ENCODE measurements around the gene CREB3L2.

Gene CREB3L2

GRCh38 chr7:137992550-137993394 lies 9.1 kb downstream of the CREB3L2 start:
- peak; percentile 92 for DNase-seq (ENCODE audit: low read depth, low spot score)
- no peak for TF ChIP-seq CTCF (IDR thresholded peaks at IDR 0.05; ENCODE audit: low read depth, low read length)
- in situ Hi-C loops (cut with HindIII; ENCODE audit: low sequenced_read_pairs), result no loop called here
- no peak overlapping the region for H3K4me3 ChIP-seq (ENCODE audit: low read depth, low read length)

- DNase-seq (ENCODE audit: low read depth, low spot score), result peak; percentile 82
- in situ Hi-C loops (cut with HindIII; ENCODE audit: low sequenced_read_pairs), result no loop called here
- H3K4me3 ChIP-seq (ENCODE audit: low read depth, low read length), result no peak overlapping the region
- TF ChIP-seq CTCF (IDR thresholded peaks at IDR 0.05; ENCODE audit: low read depth, low read length), result no peak
Observed at GRCh38 chr7:137992104-137992549, 9.8 kb downstream of the CREB3L2 start.

GRCh38 chr7:137990251-137990941 lies 11.5 kb downstream of the CREB3L2 start:
- in situ Hi-C loops (cut with HindIII; ENCODE audit: low sequenced_read_pairs), result no loop called here
- no peak for TF ChIP-seq CTCF (IDR thresholded peaks at IDR 0.05; ENCODE audit: low read depth, low read length)
- peak; percentile 93 for DNase-seq (ENCODE audit: low read depth, low spot score)
- no peak overlapping the region for H3K4me3 ChIP-seq (ENCODE audit: low read depth, low read length)

- in situ Hi-C loops (cut with HindIII; ENCODE audit: low sequenced_read_pairs), result no loop called here
- no peak for DNase-seq (ENCODE audit: low read depth, low spot score)
- no peak for TF ChIP-seq CTCF (IDR thresholded peaks at IDR 0.05; ENCODE audit: low read depth, low read length)
- no peak overlapping the region for H3K4me3 ChIP-seq (ENCODE audit: low read depth, low read length)
Observed at GRCh38 chr7:137989590-137989989, 12.3 kb downstream of the CREB3L2 start.

- DNase-seq (ENCODE audit: low read depth, low spot score), result no peak
- no peak for TF ChIP-seq CTCF (IDR thresholded peaks at IDR 0.05; ENCODE audit: low read depth, low read length)
- H3K4me3 ChIP-seq (ENCODE audit: low read depth, low read length), result no peak overlapping the region
- in situ Hi-C loops (cut with HindIII; ENCODE audit: low sequenced_read_pairs), result no loop called here
Observed at GRCh38 chr7:137989094-137989493, 12.8 kb downstream of the CREB3L2 start.

GRCh38 chr7:137987968-137988367 lies 13.9 kb downstream of the CREB3L2 start:
- no peak for TF ChIP-seq CTCF (IDR thresholded peaks at IDR 0.05; ENCODE audit: low read depth, low read length)
- DNase-seq (ENCODE audit: low read depth, low spot score), result no peak
- H3K4me3 ChIP-seq (ENCODE audit: low read depth, low read length), result no peak overlapping the region
- in situ Hi-C loops (cut with HindIII; ENCODE audit: low sequenced_read_pairs), result no loop called here
